ENCODE measurements around the gene PCSK5. TPM values are rescaled to one million over a fixed set of nuclear protein-coding genes. Genes with fewer than 3 reads are reported as not detected.

Gene PCSK5
- total RNA-seq, 1 experiment from 2014 or later = 7.5 TPM

DNA sequence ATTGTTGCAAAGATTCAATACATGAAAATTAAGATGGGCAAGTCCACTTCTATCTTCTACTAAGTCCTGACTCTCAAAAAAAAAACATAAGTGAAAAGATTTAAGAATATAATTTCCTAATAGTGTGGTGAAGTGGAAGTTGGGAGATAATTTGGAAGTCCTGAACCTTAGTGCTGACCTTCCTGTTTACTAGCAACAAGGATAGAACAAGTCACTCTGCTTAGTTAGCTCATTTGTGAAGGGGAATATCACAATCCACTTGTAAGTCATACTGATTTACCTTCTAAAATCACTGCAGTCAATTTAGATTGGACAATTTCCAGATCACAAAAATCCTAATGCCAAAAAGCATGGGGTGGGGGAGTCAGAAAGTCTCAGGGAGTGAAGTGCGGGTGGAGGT lies 43.4 kb upstream of the PCSK5 start:
- Histone ChIP-seq H2AFZ (ENCODE audit: low read length) (no peak overlapping the region), H3K23me2 (ENCODE audit: insufficient read length, low read depth, low read length, poor library complexity, severe bottlenecking) (no peaks in the 10 kb centered on the region), H3K27ac (ENCODE audit: insufficient read length, low read depth, low read length) (no peak overlapping the region), H2BK5ac (ENCODE audit: insufficient read length, low read length) (no peak overlapping the region), H2BK20ac (ENCODE audit: low read depth, low read length, poor library complexity, severe bottlenecking) (no peak overlapping the region), H2BK15ac (ENCODE audit: low read depth, low read length) (no peak overlapping the region), H3K56ac (ENCODE audit: insufficient read length, low read depth, low read length) (no peak overlapping the region), H3K9ac (ENCODE audit: extremely low read depth, insufficient read length, low read length) (no peak overlapping the region), H3K4ac (ENCODE audit: low read depth, low read length) (no peak overlapping the region), H3K79me1 (ENCODE audit: insufficient read depth, low read depth, low read length, poor library complexity, severe bottlenecking) (no peaks in the 10 kb centered on the region), H3T11ph (ENCODE audit: low read length) (no peak overlapping the region), H3K4me1 (ENCODE audit: insufficient read depth, low read length) (no peaks in the 10 kb centered on the region), H2BK12ac (ENCODE audit: insufficient read length, low read depth, low read length) (no peak overlapping the region), H2BK120ac (ENCODE audit: low read depth, low read length, poor library complexity, severe bottlenecking) (no peak overlapping the region), H3K14ac (ENCODE audit: insufficient read depth, low read length) (no peak overlapping the region), H4K5ac (ENCODE audit: insufficient read length, low read depth, low read length) (no peak overlapping the region), H3K9me3 (ENCODE audit: control insufficient read depth, low read depth, low read length) (no peaks in the 10 kb centered on the region), H3K18ac (ENCODE audit: insufficient read length, low read depth, low read length) (no peak overlapping the region), H3K4me2 (ENCODE audit: insufficient read depth, insufficient read length, low read length) (no peak overlapping the region), H3K23ac (ENCODE audit: insufficient read length, low read depth, low read length) (no peak overlapping the region), H4K91ac (ENCODE audit: insufficient read length, low read depth, low read length) (no peak overlapping the region), H4K20me1 (ENCODE audit: control insufficient read depth, insufficient read depth, insufficient read length) (no peaks in the 10 kb centered on the region), H4K8ac (replicated peaks; ENCODE audit: insufficient read length, low read depth, low read length) (no peak overlapping the region), H3K27me3 (ENCODE audit: insufficient read depth, low read length) (no peaks in the 10 kb centered on the region), H2AK5ac (ENCODE audit: insufficient read length, low read length) (no peak overlapping the region), H3K79me2 (ENCODE audit: insufficient read depth, low read length) (no peaks in the 10 kb centered on the region)
- no peaks in the 10 kb centered on the region for H3K9me3 Mint-ChIP-seq
- DNase-seq = no peak
- H3K4me1 Mint-ChIP-seq = peaks cover 4% of the 10 kb centered on the region in 2 experiments; a peak in 3 of 4 replicates
- H3K27me3 Mint-ChIP-seq (ENCODE audit: low read depth) = no peaks in the 10 kb centered on the region
- no CpG with 5 or more reads among the region's 1 CpG for WGBS (ENCODE audit: extremely low coverage, insufficient read length, low lambda C conversion rate)
- no peak overlapping the region for H3K4me3 Mint-ChIP-seq
- no peaks in the 10 kb centered on the region for H3K36me3 Mint-ChIP-seq (ENCODE audit: insufficient read depth in 1 of 3, low read depth in 3 of 3)
- TF ChIP-seq, protein P1, sequence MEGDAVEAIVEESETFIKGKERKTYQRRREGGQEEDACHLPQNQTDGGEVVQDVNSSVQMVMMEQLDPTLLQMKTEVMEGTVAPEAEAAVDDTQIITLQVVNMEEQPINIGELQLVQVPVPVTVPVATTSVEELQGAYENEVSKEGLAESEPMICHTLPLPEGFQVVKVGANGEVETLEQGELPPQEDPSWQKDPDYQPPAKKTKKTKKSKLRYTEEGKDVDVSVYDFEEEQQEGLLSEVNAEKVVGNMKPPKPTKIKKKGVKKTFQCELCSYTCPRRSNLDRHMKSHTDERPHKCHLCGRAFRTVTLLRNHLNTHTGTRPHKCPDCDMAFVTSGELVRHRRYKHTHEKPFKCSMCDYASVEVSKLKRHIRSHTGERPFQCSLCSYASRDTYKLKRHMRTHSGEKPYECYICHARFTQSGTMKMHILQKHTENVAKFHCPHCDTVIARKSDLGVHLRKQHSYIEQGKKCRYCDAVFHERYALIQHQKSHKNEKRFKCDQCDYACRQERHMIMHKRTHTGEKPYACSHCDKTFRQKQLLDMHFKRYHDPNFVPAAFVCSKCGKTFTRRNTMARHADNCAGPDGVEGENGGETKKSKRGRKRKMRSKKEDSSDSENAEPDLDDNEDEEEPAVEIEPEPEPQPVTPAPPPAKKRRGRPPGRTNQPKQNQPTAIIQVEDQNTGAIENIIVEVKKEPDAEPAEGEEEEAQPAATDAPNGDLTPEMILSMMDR (conservative IDR thresholded peaks at IDR 0.05) = no peak
- H3K27ac Mint-ChIP-seq = no peak overlapping the region

All from H9 (cell line).